Fibroblast of lung (primary cell): ENCODE measurements around the gene TGFBR3. TPM values are rescaled to one million over a fixed set of nuclear protein-coding genes. Genes with fewer than 3 reads are reported as not detected.

Experiments
- DNase-seq, 2 donors: peaks; one replicate each; pipeline versions ENCODE4 v3.0.0 to v3.0.0-alpha.2; 2010; ENCODE audit warnings: low read depth in 2 of 2
- H2AFZ ChIP-seq: 2 replicates; pipeline ENCODE4 v1.5.1; 2012; ENCODE audit warnings: low read length, control low read depth, inconsistent platforms
- H3K27ac ChIP-seq: 2 replicates; pipeline ENCODE4 v1.5.1; 2011; ENCODE audit warnings: low read length, control low read depth; ENCODE audit not compliant: insufficient read depth
- H3K27me3 ChIP-seq: 2 replicates; pipeline ENCODE4 v1.5.1; 2011; ENCODE audit warnings: mild to moderate bottlenecking, low read length; ENCODE audit not compliant: control insufficient read depth, insufficient read depth
- H3K36me3 ChIP-seq: 2 replicates; pipeline ENCODE4 v1.5.1; 2011; ENCODE audit warnings: low read length; ENCODE audit not compliant: control insufficient read depth, insufficient read depth
- H3K4me1 ChIP-seq: 2 replicates; pipeline ENCODE4 v1.5.1; 2011; ENCODE audit warnings: low read length; ENCODE audit not compliant: control insufficient read depth, insufficient read depth; ENCODE audit errors: extremely low read depth
- H3K4me2 ChIP-seq: 2 replicates; pipeline ENCODE4 v1.5.1; 2011; ENCODE audit warnings: low read length, control low read depth; ENCODE audit not compliant: insufficient read depth; ENCODE audit errors: extremely low read depth
- H3K4me3 ChIP-seq, 4 experiments: fragments of 200-600 bp in 1 of 4; sonication (generic) in 1 of 4; replicated peaks in 1 of 4; 2 replicates each; pipeline ENCODE4 v1.5.1; 2011 to 2016; ENCODE audit warnings: low read length in 4 of 4, low read depth in 3 of 4, mild to moderate bottlenecking in 3 of 4, control low read depth in 2 of 4, inconsistent platforms in 1 of 4, mixed read lengths in 1 of 4; ENCODE audit not compliant: insufficient read depth in 1 of 4; ENCODE audit errors: control extremely low read depth in 1 of 4
- H3K79me2 ChIP-seq: 2 replicates; pipeline ENCODE4 v1.5.1; 2012; ENCODE audit warnings: mild to moderate bottlenecking, low read length, inconsistent platforms; ENCODE audit not compliant: control insufficient read depth, insufficient read depth
- H3K9ac ChIP-seq: 2 replicates; pipeline ENCODE4 v1.5.1; 2011; ENCODE audit warnings: mild to moderate bottlenecking, low read length, control low read depth; ENCODE audit not compliant: insufficient read depth
- H3K9me3 ChIP-seq: 2 replicates; pipeline ENCODE4 v1.5.1; 2012; ENCODE audit warnings: low read depth, low read length; ENCODE audit not compliant: control insufficient read depth, insufficient read depth
- H4K20me1 ChIP-seq: 2 replicates; pipeline ENCODE4 v1.5.1; 2011; ENCODE audit warnings: low read length; ENCODE audit not compliant: control insufficient read depth, insufficient read depth; ENCODE audit errors: extremely low read depth
- CTCF ChIP-seq, 2 donors: IDR thresholded peaks in 1 of 2; conservative IDR thresholded peaks in 1 of 2; 1 replicate in 1 of 2; 2 replicates in 1 of 2; pipeline ENCODE4 v1.5.1; 2011 to 2012; ENCODE audit warnings: low read length in 2 of 2, control low read depth in 1 of 2, inconsistent platforms in 1 of 2, low read depth in 1 of 2, mild to moderate bottlenecking in 1 of 2
- EZH2 ChIP-seq: IDR thresholded peaks from 2 replicates; pipeline ENCODE4 v1.5.1; 2012; ENCODE audit warnings: low read length, control low read depth, mild to moderate bottlenecking; ENCODE audit errors: missing control alignments
- polyA plus RNA-seq, 2 donors: library from polyadenylated mRNA; depleted of rRNA in 1 of 2; stranded (reverse) in 1 of 2; unstranded in 1 of 2; fragments of >200 nt; gene quantifications; 2 replicates each; pipeline ENCODE4 v1.2.1, GENCODE V29; 2011 to 2012; ENCODE audit warnings: missing spikeins in 1 of 2
- total RNA-seq: library from RNA; depleted of rRNA; stranded (reverse); fragments of >200 nt; gene quantifications from 2 replicates; pipeline ENCODE4 v1.2.1, GENCODE V29; 2014

TGFBR3 gene
- total and polyA plus RNA-seq, 2 donors (not counting 1 experiment from before 2014, with no cell fraction given) = 68.3 to 98.1 TPM

DNA sequence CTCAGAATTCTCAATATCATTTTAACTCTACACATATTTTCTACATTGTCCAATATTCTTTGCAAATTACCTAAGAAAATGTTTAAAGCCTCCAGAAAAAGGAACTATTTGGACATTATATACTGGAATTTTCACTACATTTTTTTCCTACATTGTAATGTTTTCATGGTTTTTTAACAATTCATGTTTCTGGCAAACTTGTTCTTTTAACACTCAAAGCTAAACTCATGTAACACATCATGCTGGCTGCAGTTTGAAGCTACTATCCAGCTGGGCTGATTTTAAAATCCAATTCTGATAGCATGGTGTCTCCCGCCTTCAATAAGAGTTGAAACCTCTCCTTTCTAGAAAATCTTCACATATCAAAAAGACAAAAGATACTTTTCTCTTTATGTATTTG, 52.0 kb downstream of the TGFBR3 start:
- Histone ChIP-seq H3K9me3 (no peaks in the 10 kb centered on the region), H3K79me2 (peaks cover 7% of the 10 kb centered on the region)

GRCh38 chr1:91831132-91831930, 54.6 kb downstream of the TGFBR3 start:
- H3K79me2 ChIP-seq = peaks cover 12% of the 10 kb centered on the region
- peaks cover 13% of the 10 kb centered on the region for H3K4me1 ChIP-seq
- H4K20me1 ChIP-seq = no peaks in the 10 kb centered on the region
- peak overlapping the region; percentile 54 for H3K9ac ChIP-seq
- TF ChIP-seq CTCF (conservative IDR thresholded peaks at IDR 0.05 in 1 of 2, IDR thresholded peaks at IDR 0.05 in 1 of 2; ENCODE audit: low read depth in 1 of 2, low read length in 2 of 2) (no peak), EZH2 (no peak)
- no peak overlapping the region for H3K4me3 ChIP-seq
- peak overlapping the region; percentile 38 for H3K4me2 ChIP-seq
- H3K9me3 ChIP-seq = no peaks in the 10 kb centered on the region
- peak; percentile 20 to 94 for DNase-seq
- no peak overlapping the region for H2AFZ ChIP-seq
- H3K27me3 ChIP-seq = no peaks in the 10 kb centered on the region
- peak overlapping the region; percentile 67 for H3K27ac ChIP-seq
- no peaks in the 10 kb centered on the region for H3K36me3 ChIP-seq

More for the DNA sequence above, 52.0 kb downstream of the TGFBR3 start:
- Histone ChIP-seq H3K27me3 (no peaks in the 10 kb centered on the region), H2AFZ (no peak overlapping the region), H3K9ac (no peak overlapping the region), H4K20me1 (no peaks in the 10 kb centered on the region), H3K4me1 (peaks cover 11% of the 10 kb centered on the region), H3K27ac (no peak overlapping the region), H3K4me3 (no peak overlapping the region), H3K4me2 (no peak overlapping the region), H3K36me3 (no peaks in the 10 kb centered on the region)
- TF ChIP-seq CTCF (conservative IDR thresholded peaks at IDR 0.05 in 1 of 2, IDR thresholded peaks at IDR 0.05 in 1 of 2; ENCODE audit: low read depth in 1 of 2, low read length in 2 of 2) (no peak), EZH2 (no peak)
- no peak for DNase-seq

GRCh38 chr1:91830242-91831131, 55.5 kb downstream of the TGFBR3 start:
- TF ChIP-seq EZH2 (no peak), CTCF (conservative IDR thresholded peaks at IDR 0.05 in 1 of 2, IDR thresholded peaks at IDR 0.05 in 1 of 2; ENCODE audit: low read depth in 1 of 2, low read length in 2 of 2) (peak; percentile 63 to 67)
- no peak overlapping the region for H2AFZ ChIP-seq
- DNase-seq = peak; percentile 74 to 96
- H3K4me1 ChIP-seq = peaks cover 13% of the 10 kb centered on the region
- no peak overlapping the region for H3K4me3 ChIP-seq
- H3K36me3 ChIP-seq = no peaks in the 10 kb centered on the region
- peaks cover 14% of the 10 kb centered on the region for H3K79me2 ChIP-seq
- peak overlapping the region; percentile 74 for H3K27ac ChIP-seq
- peak overlapping the region; percentile 54 for H3K9ac ChIP-seq
- no peaks in the 10 kb centered on the region for H3K9me3 ChIP-seq
- no peaks in the 10 kb centered on the region for H4K20me1 ChIP-seq
- H3K27me3 ChIP-seq = no peaks in the 10 kb centered on the region
- peak overlapping the region; percentile 70 for H3K4me2 ChIP-seq
